H4 (cell line): ENCODE results near the gene HIRIP3. TPM values are rescaled to one million over a fixed set of nuclear protein-coding genes. Genes with fewer than 3 reads are reported as not detected.
"Not testable (repeated sequence)": the region's sequence is repeated elsewhere in the genome, so short reads cannot be mapped to it uniquely, and the experiment has no call there.

ENCODE experiments used
- DNase-seq: peaks from one replicate; pipeline ENCODE4 v3.0.0-alpha.2; 2015; ENCODE audit warnings: low spot score
- total RNA-seq: library from RNA; depleted of rRNA; stranded (reverse); fragments of >200 nt; shearing (Covaris generic); gene quantifications from 2 replicates; pipeline ENCODE4 v1.2.3, GENCODE V29; 2014; rRNA removed

The HIRIP3 gene
- total RNA-seq, 1 experiment from 2014 or later: 24.8 TPM

DNA sequence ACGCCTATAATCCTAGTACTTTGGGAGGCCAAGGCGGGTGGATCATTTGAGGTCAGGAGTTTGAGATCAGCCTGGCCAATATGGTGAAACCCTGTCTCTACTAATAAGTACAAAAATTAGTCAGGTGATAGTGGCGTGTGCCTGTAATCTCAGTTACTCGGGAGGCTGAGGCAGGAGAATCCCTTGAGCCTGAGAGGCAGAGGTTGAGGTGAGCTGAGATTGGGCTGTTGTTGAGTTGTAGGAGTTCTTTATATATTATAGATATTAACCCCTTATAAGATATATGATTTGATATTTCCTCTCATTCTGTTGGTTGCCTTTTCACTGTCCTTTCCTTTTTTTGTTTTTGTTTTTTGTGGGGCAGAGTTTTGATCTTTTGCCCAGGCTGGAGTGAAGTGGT, 35.6 kb downstream of the HIRIP3 start:
- not testable (repeated sequence) for DNase-seq

DNA sequence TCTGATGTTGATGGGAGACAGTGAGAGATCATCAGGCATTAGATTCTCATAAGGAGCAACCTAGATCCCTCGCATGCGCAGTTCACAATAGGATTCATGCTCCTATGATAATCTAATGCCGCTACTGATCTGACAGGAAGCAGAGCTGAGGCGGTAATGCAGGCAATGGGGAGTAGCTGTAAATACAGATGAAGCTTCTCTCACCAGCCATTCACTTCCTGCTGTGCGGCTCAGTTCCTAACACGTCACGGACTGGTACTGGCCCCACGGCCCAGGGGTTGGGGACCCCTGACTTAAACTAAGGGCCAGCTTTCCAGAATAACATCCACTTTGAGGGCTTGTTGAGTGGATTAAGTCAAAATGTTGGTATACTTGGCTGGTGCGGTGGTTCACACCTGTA, 36.1 kb downstream of the HIRIP3 start:
- no peak for DNase-seq

DNA sequence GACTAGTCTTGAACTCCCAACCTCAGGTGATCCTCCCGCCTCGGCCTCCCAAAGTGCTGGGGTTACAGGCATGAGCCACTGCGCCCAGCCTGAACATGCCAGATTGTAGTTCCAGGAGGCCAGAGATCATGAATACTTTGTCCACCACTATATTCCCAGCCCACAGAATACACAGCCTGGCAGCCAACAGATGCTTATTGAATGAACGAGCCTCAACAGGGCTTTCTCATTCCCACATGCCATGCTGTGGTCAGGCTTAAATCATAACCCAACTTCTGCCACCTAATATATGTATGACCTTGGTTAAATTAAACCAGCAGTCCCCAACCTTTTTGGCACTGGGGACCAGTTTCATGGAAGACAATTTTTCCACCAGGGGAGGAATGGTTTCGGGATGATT, 36.7 kb downstream of the HIRIP3 start:
- DNase-seq: no peak

DNA sequence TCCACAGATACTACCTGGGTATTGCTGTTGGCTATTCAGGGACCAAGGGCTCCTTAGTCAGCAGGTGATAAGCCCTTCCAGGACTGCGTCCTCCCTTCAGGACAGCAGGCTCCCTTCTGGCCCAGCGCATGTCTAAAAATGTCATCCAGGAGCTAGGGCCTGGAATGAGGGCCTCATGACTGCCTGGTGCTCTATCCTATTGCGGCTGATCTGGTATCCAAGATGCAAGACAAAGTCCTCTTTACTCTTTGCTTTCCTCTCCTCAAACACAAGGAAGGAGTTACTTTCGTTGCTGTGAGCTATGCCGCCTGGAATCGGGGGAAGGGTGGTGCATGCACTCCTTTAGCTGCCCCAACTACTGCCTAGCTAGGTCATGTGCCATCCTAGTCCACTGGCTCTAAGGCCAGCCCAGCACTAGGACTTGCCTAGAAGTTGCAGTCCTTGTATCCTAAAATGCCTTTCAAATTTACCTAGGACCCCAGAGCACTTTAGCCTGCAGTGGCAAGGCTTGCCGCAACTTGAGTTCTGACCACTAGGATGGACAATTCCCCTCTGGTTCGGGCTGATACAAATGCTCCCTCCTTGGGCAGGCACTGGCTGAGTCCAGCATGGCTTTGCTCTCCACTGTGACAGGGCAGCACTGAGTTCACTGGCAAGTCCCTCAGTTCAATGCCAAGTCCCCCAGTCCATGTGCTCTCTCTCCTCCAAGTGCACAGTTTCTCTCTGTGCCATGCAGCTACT, 43.6 kb downstream of the HIRIP3 start:
- no peak for DNase-seq

DNA sequence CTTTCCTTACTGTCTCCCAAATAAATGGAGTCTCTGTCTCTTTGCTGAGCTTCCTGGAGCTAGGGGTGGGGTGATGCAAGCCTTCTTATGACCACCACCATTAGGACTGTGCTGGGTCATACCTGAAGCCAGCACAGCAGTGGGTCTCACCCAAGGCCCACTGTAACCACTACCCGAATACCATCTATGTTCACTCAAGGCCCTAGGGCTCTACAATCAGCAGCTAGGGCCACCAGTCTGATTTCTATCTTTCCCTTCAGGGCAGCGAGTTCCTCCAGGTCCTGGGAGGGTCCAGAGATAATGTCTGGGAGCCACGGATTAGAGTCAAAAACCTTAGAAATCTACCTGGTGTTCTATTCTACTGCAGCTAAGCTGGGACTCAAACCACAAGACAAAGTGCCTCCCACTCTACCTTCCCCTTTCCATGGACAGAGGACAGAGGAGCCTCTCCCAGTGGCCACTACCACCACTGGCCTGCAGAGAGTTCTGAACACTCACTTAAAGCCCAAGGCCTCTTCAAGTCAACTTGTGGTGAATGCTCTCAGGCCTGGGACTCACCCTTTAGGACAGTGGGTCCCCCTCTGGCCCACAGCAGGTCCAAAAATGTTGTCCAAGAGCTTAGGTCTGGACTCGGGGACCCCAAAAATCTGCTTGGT, 44.5 kb downstream of the HIRIP3 start:
- no peak for DNase-seq

DNA sequence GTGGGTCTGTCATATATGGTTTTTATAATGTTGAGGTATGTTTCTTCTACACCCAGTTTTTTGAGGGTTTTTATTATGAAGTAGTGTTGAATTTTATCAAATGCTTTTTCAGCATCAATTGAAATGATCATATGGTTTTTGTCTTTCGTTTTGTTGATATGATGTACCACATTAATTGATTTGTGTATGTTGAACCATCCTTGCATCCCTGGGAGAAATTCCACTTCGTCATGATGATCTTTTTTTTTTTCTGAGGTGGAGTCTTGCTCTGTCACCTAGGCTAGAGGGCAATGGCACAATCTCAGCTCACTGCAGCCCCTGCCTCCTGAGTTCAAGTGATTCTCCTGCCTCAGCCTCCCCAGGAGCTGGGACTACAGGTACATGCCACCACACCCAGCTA, 47.5 kb downstream of the HIRIP3 start:
- no peak for DNase-seq

DNA sequence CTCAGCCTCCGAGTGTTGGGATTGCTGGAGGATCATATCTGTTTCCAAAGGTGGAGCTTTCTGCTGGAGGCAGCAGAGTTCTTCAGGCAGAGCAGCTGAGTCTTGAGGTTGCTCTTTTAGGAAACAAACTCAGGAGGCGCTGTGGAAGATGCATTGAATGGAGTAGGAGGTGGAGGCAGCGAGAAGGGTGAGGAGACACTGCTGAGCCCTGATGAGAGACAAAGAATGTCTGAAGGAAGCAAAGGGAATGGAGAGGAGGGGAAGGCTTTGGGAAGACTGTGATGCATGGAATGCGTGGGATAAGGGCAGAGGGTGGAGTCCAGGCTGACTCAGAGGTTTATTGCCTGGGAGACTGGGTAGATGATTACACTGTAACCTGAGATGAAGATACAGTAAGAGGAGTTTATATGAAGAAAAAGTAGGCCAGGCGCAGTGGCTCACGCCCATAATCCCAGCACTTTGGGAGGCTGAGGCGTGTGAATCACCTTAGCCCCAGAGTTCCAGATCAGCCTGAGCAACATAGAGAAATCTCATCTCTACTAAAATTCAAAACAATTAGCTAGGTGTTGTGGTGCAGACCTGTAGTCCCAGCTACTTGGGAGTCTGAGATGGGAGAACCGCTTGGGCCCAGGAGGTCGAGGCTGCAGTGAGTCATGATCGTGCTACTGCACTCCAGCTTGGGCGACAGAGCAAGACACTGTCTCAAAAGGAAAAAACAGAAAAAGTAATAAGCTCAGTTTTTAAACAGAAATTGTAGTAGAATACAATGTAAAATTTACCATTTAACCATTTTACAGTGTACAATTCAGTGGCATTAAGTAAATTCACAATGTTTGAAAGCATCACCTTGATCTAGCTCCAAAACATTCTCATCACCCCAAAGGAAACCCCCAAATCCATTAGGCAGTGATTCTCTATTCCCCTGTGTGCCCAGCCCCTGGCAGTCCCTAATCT, 51.3 kb downstream of the HIRIP3 start:
- peak; percentile 97 for DNase-seq

Other genes with a start within 250 kb of the HIRIP3 start
- gene C16orf54, start 249.6 kb downstream of the HIRIP3 start, total RNA-seq: 3.5 and 4.6 TPM in 2 replicates
- not detected in 2 replicates for gene ZG16, start 217.4 kb downstream of the HIRIP3 start, total RNA-seq
- gene KIF22, start 204.9 kb downstream of the HIRIP3 start, total RNA-seq: 60.9 and 72.7 TPM in 2 replicates
- gene MAZ, start 189.1 kb downstream of the HIRIP3 start, total RNA-seq: 84.6 and 135 TPM in 2 replicates
- gene PRRT2, start 183.4 kb downstream of the HIRIP3 start, total RNA-seq: 0.14 and 1.0 TPM in 2 replicates
- 43.4 and 46.3 TPM in 2 replicates for gene PAGR1, start 179.5 kb downstream of the HIRIP3 start, total RNA-seq
- 83.0 and 87.2 TPM in 2 replicates for gene MVP, start 175.2 kb downstream of the HIRIP3 start, total RNA-seq
- gene CDIPT, start 132.4 kb downstream of the HIRIP3 start, total RNA-seq: 52.8 and 58.4 TPM in 2 replicates
- gene SEZ6L2, start 96.1 kb downstream of the HIRIP3 start, total RNA-seq: 6.8 and 10.0 TPM in 2 replicates
- 3.6 and 6.9 TPM in 2 replicates for gene ASPHD1, start 95.1 kb downstream of the HIRIP3 start, total RNA-seq
- gene KCTD13, start 69.4 kb downstream of the HIRIP3 start, total RNA-seq: 3.3 and 7.4 TPM in 2 replicates
- gene TMEM219, start 33.5 kb downstream of the HIRIP3 start, total RNA-seq: 60.8 and 85.4 TPM in 2 replicates
- gene TAOK2, start 21.7 kb downstream of the HIRIP3 start, total RNA-seq: 11.6 and 17.2 TPM in 2 replicates
- 85.3 and 87.1 TPM in 2 replicates for gene INO80E, start 624 bp upstream of the HIRIP3 start, total RNA-seq
- gene DOC2A, start 15.4 kb upstream of the HIRIP3 start, total RNA-seq: 0.12 TPM in 1 of 2 replicates, not detected in the other
- gene C16orf92, start 27.6 kb upstream of the HIRIP3 start, total RNA-seq: not detected in 2 replicates
- gene TLCD3B, start 35.7 kb upstream of the HIRIP3 start, total RNA-seq: 0.04 TPM in 1 of 2 replicates, not detected in the other
- 1,896 and 1,920 TPM in 2 replicates for gene ALDOA, start 70.1 kb upstream of the HIRIP3 start, total RNA-seq
- 117 and 139 TPM in 2 replicates for gene PPP4C, start 80.4 kb upstream of the HIRIP3 start, total RNA-seq
- not detected in 2 replicates for gene TBX6, start 96.3 kb upstream of the HIRIP3 start, total RNA-seq
- gene YPEL3, start 100.6 kb upstream of the HIRIP3 start, total RNA-seq: 4.1 and 6.7 TPM in 2 replicates
- gene GDPD3, start 117.9 kb upstream of the HIRIP3 start, total RNA-seq: not detected in 2 replicates
- gene MAPK3, start 127.6 kb upstream of the HIRIP3 start, total RNA-seq: 18.3 and 26.6 TPM in 2 replicates
- 7.3 and 7.9 TPM in 2 replicates for gene CORO1A, start 188.0 kb upstream of the HIRIP3 start, total RNA-seq
- 177 and 278 TPM in 2 replicates for gene BOLA2B, start 198.0 kb upstream of the HIRIP3 start, total RNA-seq
- gene SLX1A, start 198.3 kb upstream of the HIRIP3 start, total RNA-seq: 24.7 and 61.0 TPM in 2 replicates
- 2.3 and 4.0 TPM in 2 replicates for gene SULT1A3, start 203.6 kb upstream of the HIRIP3 start, total RNA-seq